NAMALWA (cell line): ENCODE results near the gene EXOC3L1.

Source experiments
- DNase-seq: peaks from one replicate; pipeline ENCODE4 v3.0.0-alpha.2; 2015; ENCODE audit warnings: low spot score

EXOC3L1 gene, protein sequence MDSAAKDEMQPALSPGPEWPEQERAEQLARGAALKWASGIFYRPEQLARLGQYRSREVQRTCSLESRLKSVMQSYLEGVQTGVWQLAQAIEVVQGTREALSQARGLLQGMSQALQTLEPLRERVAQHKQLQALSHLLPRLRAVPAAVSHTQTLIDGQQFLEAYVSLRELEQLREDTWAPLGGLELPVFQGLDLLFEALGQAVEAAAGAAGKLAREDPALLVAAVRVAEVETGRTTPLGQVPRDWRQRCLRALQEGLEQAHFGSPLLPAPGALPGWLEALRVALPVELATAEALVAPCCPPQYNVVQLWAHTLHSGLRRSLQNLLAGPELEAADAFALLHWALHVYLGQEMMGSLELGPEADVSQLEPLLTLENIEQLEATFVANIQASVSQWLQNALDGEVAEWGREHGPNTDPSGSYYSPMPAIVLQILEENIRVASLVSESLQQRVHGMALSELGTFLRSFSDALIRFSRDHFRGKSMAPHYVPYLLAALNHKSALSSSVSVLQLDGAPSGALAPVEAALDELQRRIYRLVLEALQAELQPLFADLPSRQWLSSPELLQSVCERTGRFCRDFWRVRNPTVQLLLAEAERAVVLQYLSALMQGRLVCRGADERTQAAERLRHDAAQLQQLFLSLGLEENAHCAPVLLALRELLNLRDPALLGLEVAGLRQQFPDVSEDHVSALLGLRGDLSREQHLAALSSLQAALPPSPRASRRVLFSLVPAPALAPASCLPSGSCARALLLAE

DNA sequence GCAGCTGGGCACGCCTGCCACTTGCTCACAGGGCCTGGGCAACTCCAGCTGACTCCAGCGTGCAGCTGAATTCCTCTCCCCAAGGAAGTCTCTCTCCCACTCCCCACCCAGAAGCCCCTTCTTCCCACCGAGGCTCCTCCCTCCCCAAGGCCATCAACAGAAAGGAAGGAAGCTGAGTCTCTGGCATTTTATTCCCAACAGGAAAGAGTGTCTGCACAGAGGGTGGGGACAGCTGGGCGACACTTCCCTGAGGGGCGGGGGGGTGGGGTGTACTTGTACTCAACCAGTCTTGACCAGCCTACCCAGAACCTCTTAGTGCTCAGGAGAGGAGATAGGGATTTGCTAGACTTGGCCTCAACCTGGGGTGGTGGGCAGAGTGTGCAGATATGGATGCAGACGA, at the start of gene EXOC3L1:
TSS of gene EXOC3L1 (minus strand) at position 96 of the 400 bp plus-strand sequence. CDS start 460 bp downstream, outside the sequence.
- DNase-seq, result no peak

DNA sequence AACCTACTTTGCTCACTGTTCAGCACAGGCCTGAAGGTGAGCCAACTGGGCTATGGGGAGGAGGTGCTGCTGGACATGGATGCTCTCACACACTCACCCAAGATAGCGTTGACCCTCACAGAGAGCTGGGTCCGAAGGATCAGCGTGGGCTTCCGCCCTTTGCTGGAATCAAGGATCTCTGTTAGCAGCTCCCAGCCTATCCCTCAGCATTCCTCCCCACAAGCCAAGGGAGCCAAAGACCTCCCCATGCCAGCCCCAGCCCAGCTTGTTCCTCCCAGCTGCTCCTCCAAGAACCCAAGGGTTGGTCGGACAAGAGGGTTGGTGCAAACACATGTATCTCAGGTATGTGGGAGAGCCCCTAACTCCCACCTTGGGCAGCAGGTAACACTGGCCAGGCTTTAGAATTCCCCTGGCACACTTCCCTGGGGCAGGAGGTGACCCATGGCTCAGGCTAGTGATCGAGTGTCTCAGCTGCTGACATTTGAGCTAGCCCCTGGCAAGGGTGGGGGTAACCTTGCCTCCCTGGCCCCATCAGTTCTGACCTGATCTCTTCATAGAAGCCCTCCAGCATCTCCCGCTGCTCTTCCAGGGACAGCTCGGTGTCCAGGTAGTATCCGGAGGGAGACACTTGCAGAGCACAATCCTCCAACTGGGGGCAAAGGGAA, 49.0 kb upstream of the EXOC3L1 start:
- DNase-seq, result no peak

DNA sequence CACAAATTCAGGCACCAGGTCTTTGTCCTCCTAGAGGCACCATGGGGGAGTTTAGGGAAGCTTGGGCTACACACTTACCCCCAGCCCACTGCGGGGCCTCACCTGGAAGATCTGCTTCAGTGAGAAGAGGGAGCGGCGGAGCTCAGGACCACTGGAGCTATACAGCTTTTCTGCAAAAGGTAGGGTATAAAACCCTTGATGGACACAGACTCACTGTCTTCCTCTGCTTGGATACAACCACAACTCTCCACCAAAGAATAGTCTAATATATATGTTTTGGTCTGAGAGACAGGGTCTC, 48.3 kb upstream of the EXOC3L1 start:
- DNase-seq, result no peak

DNA sequence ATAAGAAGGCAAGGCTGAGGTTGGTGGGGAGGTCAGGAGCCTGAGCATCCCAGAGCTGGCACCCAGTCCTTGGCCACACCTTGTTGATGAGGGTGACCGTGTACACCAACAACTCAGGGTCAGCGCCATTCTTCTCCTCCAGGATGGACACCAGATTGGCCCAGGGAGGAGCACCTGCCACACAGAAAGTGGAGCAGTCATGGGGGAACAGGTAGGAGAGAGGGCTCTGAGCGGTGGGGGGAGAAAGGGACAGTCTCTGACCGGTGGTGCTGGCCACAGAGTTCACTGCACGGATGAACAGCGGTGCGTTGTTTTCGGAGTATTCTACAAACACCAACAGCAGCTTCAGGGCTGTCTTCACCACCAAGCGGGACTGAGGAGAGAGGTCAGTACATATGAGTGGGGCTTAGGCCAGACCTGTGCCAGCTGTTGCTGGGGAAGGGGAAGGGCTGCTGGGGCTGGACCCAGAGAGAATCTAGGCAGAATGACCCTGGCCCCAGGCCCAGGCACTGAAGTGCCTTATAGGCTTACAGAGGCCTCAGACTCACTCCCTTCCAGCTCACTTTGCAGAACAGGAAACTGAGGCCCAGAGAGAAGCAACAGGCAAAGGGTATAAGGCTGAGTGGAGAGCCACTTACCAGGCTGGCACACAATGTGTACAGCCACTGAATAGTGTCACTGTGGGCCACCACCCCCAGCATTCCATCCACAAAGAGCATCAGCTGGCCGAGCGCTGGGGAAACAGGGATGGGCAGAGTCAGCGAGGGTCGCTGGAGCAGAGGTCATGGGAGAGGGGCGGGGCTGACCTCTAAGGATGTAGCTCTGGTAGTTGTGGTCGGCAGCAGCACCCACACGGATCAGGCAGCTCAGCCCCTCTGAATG, 47.7 kb upstream of the EXOC3L1 start:
- no peak for DNase-seq

DNA sequence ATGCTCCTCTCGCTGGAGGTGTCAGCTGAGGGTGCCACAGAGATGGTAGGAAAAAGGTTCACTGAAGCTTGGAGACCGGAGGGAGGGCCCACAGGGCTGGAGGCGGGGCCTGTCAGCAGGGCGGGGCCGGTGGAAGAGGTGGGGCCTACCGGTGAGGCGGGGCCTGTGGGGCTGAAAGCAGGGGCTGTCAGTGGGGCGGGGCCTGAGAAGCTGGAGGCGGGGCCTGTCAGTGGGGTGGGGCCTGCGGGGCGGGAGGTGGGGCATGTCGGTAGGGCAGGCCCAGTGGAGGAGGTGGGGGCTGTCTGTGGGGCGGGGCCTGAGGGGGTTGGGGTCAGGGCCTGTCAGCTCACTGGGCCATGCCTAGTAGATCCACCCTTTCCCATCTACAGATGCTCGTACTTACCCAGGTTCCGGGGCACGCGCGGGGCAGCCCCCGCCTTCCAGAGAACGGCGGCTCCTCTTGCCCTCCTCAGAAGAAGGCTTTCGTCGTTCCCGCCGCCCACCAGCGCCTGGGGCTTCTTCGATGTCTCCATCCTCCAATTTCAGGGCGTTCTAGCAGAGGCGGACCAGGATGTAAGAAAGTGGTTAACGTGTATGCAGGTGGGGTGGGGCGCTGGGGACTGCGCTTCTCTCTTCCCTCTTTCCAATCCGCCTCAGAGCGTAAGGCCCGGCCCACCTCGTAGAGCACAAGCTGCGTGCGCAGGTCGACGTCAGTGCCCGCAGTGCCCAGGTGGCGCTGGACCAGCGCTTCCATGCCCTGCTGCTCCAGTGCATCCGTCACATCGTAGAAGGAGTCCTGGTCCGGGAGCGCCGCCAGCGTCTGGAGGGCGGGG, 46.8 kb upstream of the EXOC3L1 start:
- peak; percentile 86 for DNase-seq

DNA sequence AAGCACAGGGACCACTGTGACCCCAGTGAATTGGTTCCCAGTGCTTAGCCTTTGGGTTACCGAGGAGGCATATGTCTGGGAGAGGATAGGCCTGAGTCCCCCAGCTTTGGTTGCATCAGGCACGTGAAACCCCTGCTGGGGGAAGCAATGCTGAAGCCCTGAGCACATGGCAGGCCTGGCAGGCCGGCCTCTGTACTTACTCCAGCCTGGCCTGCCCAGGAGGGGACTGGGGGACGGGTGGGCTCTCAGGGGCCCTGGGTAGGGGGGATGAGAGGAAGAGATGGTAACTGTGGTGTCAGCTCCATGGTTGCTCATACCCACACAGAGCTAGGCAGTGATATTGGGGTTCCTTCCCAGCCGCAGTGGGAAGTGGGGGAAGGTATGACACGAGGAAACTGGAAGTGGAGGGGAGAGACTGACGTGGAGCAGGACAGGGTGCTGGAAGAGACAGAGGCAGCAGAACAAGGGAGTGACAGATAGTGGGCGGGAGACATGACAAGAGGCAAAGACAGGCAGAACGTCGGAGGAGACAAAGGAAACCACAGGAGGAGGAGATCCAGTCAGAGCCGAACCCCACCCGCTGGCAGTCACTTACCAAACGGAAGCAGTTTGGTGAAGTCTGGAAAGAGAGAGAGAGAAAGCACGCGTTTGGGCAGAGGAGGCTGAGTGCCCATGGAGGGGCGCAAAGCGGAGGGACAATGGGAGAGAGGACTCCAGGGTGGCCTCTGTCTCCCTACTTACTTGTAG, 46.1 kb upstream of the EXOC3L1 start:
- DNase-seq, result no peak

DNA sequence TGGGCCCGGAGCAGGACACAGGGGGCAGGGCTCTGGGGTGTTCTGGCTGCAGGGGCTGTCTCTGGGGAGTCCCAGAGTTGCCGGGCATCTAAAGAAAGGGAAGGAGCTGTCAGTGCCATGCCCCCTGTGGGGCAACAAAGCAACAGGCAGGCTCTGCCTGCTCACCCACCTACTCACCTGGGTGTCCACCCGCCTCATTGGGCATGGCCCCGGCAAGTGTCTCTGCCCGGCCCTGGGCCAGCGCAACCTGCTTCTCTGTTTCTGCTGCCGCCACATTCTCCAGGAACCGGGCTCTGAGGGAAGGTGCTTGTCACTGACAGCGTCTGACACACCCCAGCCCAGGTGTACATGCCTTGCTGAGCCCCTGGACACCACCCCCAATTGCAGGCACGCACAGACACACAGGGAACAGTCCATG, 44.3 kb upstream of the EXOC3L1 start:
- DNase-seq, result no peak

DNA sequence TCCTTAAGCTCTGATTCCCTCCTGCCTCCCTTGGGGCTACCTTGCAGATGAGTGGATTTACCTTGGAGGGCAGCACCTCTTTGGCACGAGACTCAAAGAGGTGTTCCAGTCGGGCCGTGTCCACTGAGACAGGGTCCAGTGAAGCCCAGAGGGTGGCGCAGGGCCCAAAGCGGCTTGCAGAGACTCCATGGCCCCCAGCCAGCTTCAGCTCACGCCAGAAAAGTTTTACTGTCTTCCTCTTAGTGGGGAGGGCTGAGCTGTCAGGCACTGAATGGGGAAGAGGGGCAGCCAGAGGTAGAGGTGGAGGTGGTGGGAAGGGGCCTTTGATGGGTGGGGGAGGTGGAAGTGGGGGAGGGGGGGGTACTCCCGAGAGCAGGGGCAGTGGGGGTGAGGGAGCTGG, 43.7 kb upstream of the EXOC3L1 start:
- DNase-seq, result no peak

DNA sequence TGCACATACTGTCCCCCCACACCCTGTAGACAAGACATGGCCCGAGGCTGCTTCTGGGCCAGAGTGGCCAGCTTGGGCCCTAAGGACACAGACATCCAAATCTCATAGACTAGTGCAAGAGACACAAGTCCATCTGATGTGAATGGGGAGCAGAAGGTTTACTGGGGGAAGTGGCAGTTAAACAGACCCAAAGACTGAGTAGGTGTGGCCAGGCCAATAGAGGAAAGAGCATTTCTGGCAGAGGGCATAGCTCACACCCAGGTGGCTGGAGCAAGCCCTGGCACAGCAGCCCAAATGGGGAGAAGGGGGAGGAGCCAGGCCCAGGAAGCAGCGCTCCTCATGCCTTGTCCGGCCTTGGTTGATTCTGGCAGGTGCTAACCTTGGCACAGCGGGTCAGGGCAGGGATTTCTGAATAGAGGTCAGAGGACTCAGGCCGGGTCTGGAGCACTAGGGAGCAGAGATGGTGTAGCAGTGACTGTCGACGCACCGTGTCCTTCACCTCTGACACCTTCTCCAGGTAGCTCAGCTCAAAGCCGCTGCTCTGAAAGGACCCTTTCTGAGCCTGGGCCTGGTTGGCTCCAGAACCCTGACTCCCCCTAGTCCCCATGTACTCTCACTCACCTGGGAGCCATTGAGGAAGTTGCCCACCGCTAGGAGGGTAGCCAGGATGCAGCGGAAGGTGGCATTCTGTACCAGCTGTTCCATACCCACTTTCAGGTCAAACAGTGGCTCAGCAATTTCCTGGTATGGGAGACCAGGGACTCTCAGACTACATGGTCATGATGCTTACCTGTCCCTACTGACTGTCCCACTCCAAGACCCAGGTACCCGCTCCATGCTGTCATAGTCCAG, 41.1 kb upstream of the EXOC3L1 start:
- DNase-seq, result no peak

DNA sequence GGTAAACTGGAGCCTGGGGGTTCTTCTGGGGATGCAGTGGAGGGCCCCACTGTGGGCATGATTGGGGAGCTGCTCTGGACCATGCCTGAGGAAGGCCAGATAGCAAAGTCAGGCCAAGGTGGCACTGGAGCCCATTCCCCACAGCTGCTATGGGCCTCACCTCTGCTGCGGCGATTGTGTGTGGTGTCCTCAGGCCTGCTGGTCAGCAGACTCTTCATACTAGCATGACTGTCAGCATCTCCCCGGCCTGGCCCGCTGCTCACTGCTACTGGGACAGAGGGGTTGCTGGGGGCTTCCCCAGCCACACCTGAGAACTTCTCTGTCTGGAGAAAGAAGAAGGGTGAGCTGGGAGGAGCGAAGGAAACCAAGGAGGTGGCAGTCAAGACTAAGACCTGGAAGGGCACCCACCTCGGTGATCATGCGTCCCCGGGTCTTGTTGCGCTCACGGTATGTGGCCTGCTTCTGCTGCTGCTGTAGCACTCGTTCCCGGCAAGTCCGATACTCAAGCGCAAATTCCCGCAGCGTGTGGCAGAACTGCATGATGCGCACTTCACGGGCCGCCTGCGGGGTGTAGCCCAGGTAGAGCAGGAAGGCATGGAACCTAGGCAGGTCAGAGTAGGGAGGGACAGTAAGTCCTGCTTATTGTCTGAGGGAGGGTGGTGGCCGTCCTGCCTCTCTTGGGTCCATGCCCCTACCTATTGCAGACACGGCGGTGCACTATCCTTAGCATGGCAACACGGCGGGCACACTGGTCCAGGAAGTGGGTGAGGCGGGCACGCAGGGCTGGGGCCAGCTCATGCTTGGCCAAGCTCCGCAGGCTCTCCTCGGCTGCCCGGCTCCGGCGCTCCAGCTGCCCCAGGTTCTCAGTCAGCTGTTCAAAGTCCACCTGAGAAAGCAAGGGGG, 40.2 kb upstream of the EXOC3L1 start:
- no peak for DNase-seq

DNA sequence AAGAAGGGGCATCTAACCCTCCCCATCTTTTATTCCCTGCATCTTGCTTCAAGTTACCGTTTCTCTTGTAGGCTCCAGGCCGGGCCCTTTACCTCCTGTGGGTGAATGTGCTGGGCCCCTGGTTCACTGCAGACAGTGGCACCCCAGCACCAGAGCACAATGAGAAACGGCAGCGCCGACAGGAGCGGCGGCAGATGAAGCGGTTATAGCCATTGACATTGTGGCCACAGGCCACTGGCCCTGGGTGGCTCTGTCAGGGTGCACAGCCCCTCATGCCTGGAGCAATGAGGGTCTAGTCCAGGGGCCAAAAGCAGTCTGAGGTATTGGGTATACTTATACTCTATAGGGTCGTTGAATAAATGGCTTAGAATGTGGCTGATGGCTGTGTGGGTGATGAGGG, 39.0 kb upstream of the EXOC3L1 start:
- DNase-seq, result no peak

DNA sequence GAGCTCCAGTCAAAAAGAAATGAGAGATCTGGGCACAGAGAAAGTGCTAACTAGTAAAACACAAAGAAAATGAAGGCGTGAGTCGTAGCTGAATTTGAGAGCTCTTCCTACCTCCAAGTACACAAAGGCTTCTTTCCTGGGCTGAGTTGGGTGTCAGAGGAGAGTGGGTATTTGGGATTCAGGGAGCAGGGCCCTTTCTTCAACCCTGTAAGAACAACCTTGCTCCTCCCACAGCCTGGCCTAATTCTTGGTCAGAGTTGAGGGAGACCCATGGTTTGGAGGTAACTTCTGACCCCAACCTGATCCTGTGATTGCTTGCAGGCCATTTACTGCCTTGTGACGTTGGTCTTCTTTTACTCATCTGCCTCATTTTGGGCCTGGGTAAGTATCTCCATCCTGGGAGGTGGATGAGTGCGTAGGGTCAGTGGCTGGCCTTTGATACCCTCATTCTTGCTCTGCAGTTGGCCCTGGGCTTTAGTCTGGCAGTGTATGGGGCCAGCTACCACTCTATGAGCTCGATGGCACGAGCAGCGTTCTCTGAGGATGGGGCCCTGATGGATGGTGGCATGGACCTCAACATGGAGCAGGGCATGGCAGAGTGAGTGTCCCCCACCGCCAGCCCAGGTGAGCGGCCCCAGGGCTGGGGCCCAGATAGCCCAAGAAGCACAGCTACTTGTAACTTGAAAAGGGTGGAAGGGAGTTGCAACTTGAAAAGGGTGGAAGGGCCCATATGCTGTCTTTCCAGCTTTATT, 38.3 kb upstream of the EXOC3L1 start:
- DNase-seq, result no peak

DNA sequence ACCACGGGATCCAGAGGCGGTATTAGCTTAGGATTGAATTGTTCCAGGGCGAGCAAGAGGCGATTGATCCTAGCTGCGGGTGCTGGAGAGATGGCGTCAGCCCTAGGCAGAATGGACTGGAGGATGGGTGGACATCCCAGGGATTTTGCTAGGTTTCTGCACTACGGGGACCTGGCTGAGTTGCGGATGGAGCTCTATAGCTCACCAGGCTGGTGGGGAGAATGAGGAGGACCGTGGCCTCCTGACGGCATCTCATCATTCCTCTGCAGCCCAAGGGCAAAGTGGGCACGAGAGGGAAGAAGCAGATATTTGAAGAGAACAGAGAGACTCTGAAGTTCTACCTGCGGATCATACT, 37.6 kb upstream of the EXOC3L1 start:
- DNase-seq, result no peak

DNA sequence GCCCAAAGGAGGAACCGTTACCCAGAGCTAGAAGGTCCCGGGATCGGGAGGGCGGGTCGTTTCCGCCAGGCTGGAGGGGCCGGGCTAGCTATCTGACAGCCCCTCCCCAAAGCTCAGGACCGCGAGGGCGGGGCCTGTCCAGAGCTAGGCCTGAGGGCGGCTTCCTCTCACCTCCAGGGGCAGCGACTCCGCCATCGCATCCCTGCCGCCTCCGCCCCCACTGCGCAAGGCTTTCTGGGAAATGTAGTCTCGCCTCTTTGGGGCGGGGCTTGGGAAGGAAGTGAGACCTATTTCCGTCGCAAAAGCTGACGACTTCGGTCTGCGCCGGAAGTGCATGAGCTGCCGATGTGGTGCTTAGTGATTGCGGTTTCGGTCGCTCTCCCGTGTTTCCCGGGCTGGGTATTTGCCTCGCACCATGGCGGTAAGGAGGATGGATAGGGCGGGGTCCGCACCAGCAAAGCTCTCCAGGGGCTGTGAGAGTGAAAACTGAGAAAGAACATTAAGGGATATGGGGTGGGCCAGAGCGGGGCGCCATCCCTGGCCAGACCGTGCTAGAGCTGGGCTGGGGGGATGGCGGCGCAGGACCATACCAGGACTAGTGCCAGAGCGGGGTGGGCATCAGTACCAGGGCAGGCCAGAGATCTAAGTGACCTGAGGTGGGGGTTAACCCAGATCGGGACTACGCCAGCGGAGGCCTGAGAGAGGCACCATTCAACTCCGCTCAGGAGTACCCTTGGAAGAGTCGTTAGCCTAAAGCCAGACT, 37.0 kb upstream of the EXOC3L1 start, which contains the start of gene TMEM208:
TSS of gene TMEM208 (plus strand) at position 327 of the 763 bp plus-strand sequence. CDS start at position 416, 89 bp downstream.
- peak; percentile 99 for DNase-seq

DNA sequence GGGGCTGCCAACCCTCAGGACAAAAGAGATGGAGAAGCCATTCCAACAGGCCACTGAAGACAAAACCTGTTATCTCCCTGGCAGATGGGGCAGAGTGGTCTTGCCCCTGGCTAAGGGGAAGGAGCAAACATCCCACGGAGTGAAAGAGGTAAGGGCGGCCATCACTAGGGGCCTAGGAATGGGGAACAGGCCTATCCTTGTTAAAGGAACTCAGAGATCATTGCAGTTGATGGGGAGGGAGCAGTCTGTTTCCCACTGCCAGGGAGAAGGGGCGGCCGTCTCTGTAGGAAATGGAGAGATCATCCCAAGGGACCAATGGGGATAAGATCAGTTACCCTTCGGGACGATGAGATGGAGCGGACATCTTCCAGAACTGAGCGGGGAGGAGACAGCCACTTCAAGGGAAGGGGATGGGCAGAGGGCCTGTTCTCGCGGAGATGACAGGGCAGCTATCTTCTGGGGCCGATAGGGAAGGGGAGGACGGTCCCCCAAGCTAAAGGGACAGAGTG, 36.4 kb upstream of the EXOC3L1 start:
- DNase-seq, result no peak

DNA sequence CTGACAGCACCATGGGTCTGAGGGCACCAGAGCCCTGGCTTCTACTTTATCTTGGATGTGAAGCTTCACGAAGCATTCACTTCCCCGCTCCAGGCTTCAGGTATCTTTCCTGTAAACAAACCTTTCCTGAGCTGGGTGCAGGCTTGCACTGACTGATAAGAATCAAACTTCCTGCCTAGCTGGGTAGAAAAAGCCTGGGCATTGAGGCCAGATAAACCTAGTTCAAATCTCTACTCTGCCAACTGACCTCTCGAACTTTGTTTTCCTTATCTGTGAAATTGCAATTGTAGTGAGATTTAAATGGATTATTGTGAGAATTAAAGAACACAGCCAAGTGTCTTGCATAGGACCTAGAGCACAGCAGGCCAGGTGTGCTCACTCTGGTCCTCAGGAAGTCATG, 34.1 kb upstream of the EXOC3L1 start:
- no peak for DNase-seq
